H1 (cell line): ENCODE measurements around the gene ACE. TPM values are rescaled to one million over a fixed set of nuclear protein-coding genes. Genes with fewer than 3 reads are reported as not detected.

ENCODE experiments used
- CBX5 ChIP-seq: fragments of 300-800, 300-1000 bp; sonication (generic); IDR thresholded peaks from 2 replicates; pipeline ENCODE4 v1.7.1; 2016; ENCODE audit warnings: antibody characterized with exemption, low read length, low read depth
- RAD21 ChIP-seq, 2 experiments: IDR thresholded peaks in 1 of 2; conservative IDR thresholded peaks in 1 of 2; 2 replicates each; pipeline ENCODE4 v1.6.1; 2011; ENCODE audit warnings: low read depth in 2 of 2, low read length in 2 of 2, improper control_type of control experiment in 1 of 2, inconsistent platforms in 1 of 2, mild to moderate bottlenecking in 1 of 2, moderate library complexity in 1 of 2
- SRF ChIP-seq: IDR thresholded peaks from 2 replicates; pipeline ENCODE4 v1.6.1; 2011; ENCODE audit warnings: mild to moderate bottlenecking, low read depth, low read length, moderate library complexity
- polyA plus RNA-seq, 7 experiments: library from polyadenylated mRNA; depleted of rRNA in 3 of 7; stranded (reverse) in 5 of 7; unstranded in 2 of 7; fragments of >200 nt in 5 of 7; fragments of 200-250 nt in 2 of 7; gene quantifications; 1 replicate in 5 of 7; 2 replicates in 1 of 7; 4 replicates in 1 of 7; pipeline versions ENCODE4 v1.2.1 to v1.2.3, GENCODE V29; 2011 to 2013; ENCODE audit warnings: missing spikeins in 2 of 7, mixed read lengths in 2 of 7
- total RNA-seq: library from RNA; stranded (reverse); fragmentation: NEBNext Ultra II Directional; extraction: Animal tissue kit (Norgen Biotek cat#: 25700); gene quantifications from 2 replicates; pipeline ENCODE4 v1.2.1, GENCODE V29; 2021

Gene ACE
- total and polyA plus RNA-seq, 2 of the 8 experiments (the other 6 are each of a cell fraction or from before 2014, with no cell fraction given): 2.5 to 5.5 TPM

GRCh38 chr17:63517825-63518534 is 41.1 kb downstream of the ACE start (continued):
- no peak for TF ChIP-seq RAD21 (IDR thresholded peaks at IDR 0.05 in 1 of 2, conservative IDR thresholded peaks at IDR 0.05 in 1 of 2; ENCODE audit: low read depth in 2 of 2, low read length in 2 of 2)
- TF ChIP-seq SRF: no peak
- TF ChIP-seq CBX5: no peak
